Breast epithelium (tissue), 4 donors: Measurements from ENCODE around the gene MAMLD1. TPM values are rescaled to one million over a fixed set of nuclear protein-coding genes. Genes with fewer than 3 reads are reported as not detected.

Experiments used
- DNase-seq, 2 donors: peaks; one replicate each; pipeline ENCODE4 v3.0.0-alpha.2; 2019; ENCODE audit warnings: low spot score in 2 of 2
- H3K27ac ChIP-seq, 2 donors: fragments of 200-600 bp; sonication (generic) in 1 of 2; one replicate each; pipeline ENCODE4 v1.5.1; 2016 to 2019; ENCODE audit warnings: mild to moderate bottlenecking in 1 of 2
- H3K27me3 ChIP-seq, 2 donors: fragments of 200-600 bp; sonication (generic) in 1 of 2; one replicate each; pipeline versions ENCODE4 v1.5.1 to v1.6.0; 2017 to 2019; ENCODE audit warnings: control low read depth in 1 of 2, mild to moderate bottlenecking in 1 of 2
- H3K36me3 ChIP-seq: fragments of 200-600 bp; one replicate; pipeline ENCODE4 v1.5.1; 2019
- H3K4me1 ChIP-seq, 2 donors: fragments of 200-600 bp; sonication (generic); one replicate each; pipeline ENCODE4 v1.5.1; 2016 to 2019; ENCODE audit warnings: control low read depth in 1 of 2
- H3K4me3 ChIP-seq, 3 donors: fragments of 200-600 bp; sonication (generic); 1 replicate in 2 of 3; 2 replicates in 1 of 3; pipeline ENCODE4 v1.5.1; 2016 to 2019; ENCODE audit warnings: mild to moderate bottlenecking in 3 of 3, moderate library complexity in 2 of 3
- H3K9me3 ChIP-seq, 2 donors: fragments of 200-600 bp; sonication (generic) in 1 of 2; one replicate each; pipeline ENCODE4 v1.5.1; 2016 to 2019; ENCODE audit warnings: control low read depth in 1 of 2
- POLR2A ChIP-seq: fragments of 450-650 bp; IDR thresholded peaks from one replicate; pipeline ENCODE4 v1.6.1; 2016; ENCODE audit warnings: antibody characterized with exemption, mild to moderate bottlenecking, moderate library complexity
- POLR2AphosphoS5 ChIP-seq, 3 donors: sonication (generic); formaldehyde crosslinking; IDR thresholded peaks; one replicate each; pipeline ENCODE4 v1.6.1; 2017; ENCODE audit warnings: antibody characterized with exemption in 3 of 3
- intact Hi-C: fragments of 100-400 bp; cut with DNase I; formaldehyde crosslinking; loops from one replicate; pipeline ENCODE4 v1.15.1; 2023; ENCODE audit warnings: low total_unique reads
- total RNA-seq, 3 donors: library from RNA; depleted of rRNA; stranded (reverse); fragments of >200 nt; gene quantifications; one replicate each; pipeline ENCODE4 v1.1.0, GENCODE V29; 2016
- TF ChIP-seq, protein P1 (sequence below), 3 donors: fragments of 450-650 bp; IDR thresholded peaks; one replicate each; pipeline ENCODE4 v1.5.1; 2016 to 2017; ENCODE audit warnings: antibody characterized with exemption in 3 of 3, mild to moderate bottlenecking in 3 of 3, moderate library complexity in 3 of 3

MAMLD1 gene
- total RNA-seq, 3 donors from 2014 or later: 2.3 to 14.7 (median 2.8) TPM

DNA sequence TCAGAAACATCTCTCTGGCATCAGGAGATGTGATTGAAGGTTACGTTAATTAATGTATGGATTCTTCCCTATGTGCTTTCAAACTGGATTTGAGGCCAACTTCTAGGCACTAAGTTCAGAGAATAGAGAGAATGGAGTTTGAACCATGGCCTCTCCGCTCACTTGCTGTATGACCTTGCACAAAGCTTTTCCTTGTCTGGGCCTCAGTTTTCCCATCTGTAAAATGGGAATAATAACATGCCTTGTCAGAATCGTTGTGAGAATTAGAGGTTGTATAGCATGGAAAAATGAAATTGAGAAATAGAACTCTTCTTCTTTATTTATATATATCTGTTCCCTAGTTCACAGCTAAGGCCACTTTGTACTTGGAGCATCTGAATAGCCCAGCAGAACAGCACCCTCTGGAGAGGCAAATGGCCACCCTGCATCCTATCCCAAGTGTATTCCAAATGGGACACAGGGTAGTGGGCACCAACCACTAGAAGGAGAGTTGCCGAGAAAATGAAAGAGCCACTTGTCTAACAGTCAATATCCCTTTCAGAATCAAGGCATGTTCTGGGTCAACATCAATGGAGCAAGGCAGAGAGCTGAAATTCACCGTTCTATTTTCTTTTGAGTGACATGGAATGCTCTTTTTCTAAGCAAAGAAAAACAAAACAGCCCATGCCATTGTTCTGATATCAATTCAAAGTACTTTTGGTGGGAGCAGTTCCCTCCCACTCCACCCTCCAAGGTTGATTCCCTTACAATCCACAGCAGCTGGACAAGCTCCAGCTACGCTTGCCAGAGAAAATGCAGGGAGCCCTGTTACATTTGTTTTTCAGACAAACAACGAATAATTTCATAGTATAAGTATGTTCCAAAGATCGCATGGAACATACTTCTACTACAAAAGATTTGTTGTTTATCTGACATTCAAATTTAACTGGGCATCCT lies 182.0 kb downstream of the MAMLD1 start:
- DNase-seq: no peak
- Histone ChIP-seq H3K9me3 (no peaks in the 10 kb centered on the region), H3K27ac (no peak overlapping the region), H3K36me3 (no peaks in the 10 kb centered on the region), H3K4me3 (no peak overlapping the region), H3K4me1 (no peaks in the 10 kb centered on the region), H3K27me3 (peaks cover 0 to 24% of the 10 kb centered on the region in 2 donors)
- intact Hi-C loops: no loop called here
- TF ChIP-seq POLR2AphosphoS5 (IDR thresholded peaks at IDR 0.05): no peak

DNA sequence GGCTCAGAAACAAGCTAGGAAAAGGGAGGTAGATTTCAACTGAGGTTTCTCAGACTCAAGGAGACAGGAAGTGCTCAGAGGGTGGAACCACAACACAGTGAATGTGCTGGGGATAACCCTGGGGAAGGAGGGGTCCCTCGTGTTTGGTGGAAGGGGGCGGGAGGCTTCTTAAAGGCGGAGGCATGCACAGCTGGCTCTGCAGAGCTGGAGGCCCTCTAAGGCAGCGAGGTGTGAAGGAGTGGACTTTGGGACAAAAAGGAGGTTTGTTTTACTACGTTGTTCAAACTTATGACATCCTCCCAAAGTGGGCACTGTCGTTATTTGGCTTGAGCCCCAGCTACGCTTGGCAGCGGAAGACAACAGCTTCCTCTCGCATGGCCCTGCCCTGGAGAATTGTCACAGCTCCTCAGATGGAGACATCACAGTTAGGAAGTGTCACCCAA lies 183.6 kb downstream of the MAMLD1 start:
- no peaks in the 10 kb centered on the region for H3K36me3 ChIP-seq
- H3K27ac ChIP-seq: peak overlapping the region; percentile 73 to 87
- no peak overlapping the region for H3K4me3 ChIP-seq
- DNase-seq: no peak
- intact Hi-C loops: no loop called here
- H3K9me3 ChIP-seq: no peaks in the 10 kb centered on the region
- TF ChIP-seq POLR2A (no peak), POLR2AphosphoS5 (IDR thresholded peaks at IDR 0.05) (no peak)
- TF ChIP-seq, protein P1, sequence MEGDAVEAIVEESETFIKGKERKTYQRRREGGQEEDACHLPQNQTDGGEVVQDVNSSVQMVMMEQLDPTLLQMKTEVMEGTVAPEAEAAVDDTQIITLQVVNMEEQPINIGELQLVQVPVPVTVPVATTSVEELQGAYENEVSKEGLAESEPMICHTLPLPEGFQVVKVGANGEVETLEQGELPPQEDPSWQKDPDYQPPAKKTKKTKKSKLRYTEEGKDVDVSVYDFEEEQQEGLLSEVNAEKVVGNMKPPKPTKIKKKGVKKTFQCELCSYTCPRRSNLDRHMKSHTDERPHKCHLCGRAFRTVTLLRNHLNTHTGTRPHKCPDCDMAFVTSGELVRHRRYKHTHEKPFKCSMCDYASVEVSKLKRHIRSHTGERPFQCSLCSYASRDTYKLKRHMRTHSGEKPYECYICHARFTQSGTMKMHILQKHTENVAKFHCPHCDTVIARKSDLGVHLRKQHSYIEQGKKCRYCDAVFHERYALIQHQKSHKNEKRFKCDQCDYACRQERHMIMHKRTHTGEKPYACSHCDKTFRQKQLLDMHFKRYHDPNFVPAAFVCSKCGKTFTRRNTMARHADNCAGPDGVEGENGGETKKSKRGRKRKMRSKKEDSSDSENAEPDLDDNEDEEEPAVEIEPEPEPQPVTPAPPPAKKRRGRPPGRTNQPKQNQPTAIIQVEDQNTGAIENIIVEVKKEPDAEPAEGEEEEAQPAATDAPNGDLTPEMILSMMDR (IDR thresholded peaks at IDR 0.05): no peak
- H3K4me1 ChIP-seq: no peaks in the 10 kb centered on the region
- peaks cover 0 to 34% of the 10 kb centered on the region in 2 donors for H3K27me3 ChIP-seq

DNA sequence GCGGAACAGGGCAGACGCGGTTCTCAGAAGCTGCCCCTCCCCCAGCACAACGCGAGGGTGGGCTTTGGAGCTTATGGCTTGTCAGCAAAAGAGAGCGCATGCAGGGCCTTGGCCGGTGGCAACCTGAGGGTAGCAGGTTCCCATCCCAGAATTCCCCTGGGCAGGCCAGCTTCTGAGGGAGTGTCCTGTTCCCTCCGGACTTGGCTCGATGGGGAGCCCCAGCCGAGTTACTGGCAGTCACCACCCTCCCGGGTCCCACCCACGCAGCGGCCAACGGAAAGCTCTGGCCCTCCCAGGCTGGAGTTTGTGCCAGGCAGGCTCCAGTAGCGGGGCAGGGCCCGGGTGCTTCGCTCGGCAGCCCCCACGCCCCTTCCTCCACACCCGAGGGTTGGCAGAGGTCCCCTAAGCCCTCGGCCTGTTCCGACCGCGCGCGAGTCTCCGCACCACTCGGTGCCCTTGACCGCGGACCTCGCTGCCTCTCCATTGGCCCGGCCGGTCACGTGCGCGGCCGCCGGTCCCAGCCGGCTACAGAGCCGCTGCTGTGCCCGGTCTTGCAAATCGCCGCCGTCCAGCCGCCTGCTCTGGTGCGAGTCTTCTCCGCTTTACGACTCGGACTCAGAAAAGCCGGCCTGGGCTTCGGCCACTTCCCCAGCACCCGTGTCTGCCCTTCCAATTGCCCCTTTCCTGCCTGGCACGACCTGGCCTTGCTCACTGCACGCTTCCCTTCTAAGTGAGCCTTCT lies 184.4 kb downstream of the MAMLD1 start:
- DNase-seq: peak; percentile 41 to 62
- Histone ChIP-seq H3K27ac (peak overlapping the region; percentile 73 to 87), H3K27me3 (peaks cover 0 to 30% of the 10 kb centered on the region in 2 donors), H3K36me3 (no peaks in the 10 kb centered on the region), H3K4me3 (peak overlapping the region; percentile 29 to 70 (median 48)), H3K4me1 (no peaks in the 10 kb centered on the region), H3K9me3 (no peaks in the 10 kb centered on the region)
- intact Hi-C loops: no loop called here
- TF ChIP-seq POLR2AphosphoS5 (IDR thresholded peaks at IDR 0.05) (peak in 1 of 3 donors; percentile 26), POLR2A (no peak)
- TF ChIP-seq, protein P1 (IDR thresholded peaks at IDR 0.05): no peak

DNA sequence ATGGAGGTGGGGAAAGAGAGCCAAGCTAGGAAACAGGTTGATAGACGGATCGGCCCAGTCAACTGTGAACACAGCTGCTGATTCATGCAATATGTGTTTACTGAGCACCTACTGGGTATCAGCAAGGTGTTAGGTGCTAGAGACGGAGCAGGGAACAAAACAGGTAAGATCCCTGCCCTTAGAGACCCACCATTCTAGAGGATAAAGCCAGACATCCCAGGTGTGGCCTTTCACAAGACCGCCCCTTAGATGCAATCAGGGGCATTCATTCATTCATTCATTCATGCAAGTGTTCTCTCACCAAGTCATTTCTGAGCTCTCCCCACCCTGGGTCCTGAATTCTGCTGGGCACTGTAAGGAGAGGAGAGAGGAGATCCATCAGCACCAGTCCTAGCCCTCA lies 185.1 kb downstream of the MAMLD1 start:
- no peaks in the 10 kb centered on the region for H3K9me3 ChIP-seq
- H3K27me3 ChIP-seq: peaks cover 0 to 30% of the 10 kb centered on the region in 2 donors
- no peaks in the 10 kb centered on the region for H3K4me1 ChIP-seq
- intact Hi-C loops: no loop called here
- H3K4me3 ChIP-seq: peak overlapping the region in 2 of 3 donors; percentile 48 to 70
- peak overlapping the region; percentile 73 to 87 for H3K27ac ChIP-seq
- TF ChIP-seq, protein P1 (IDR thresholded peaks at IDR 0.05): no peak
- H3K36me3 ChIP-seq: no peaks in the 10 kb centered on the region
- DNase-seq: no peak

DNA sequence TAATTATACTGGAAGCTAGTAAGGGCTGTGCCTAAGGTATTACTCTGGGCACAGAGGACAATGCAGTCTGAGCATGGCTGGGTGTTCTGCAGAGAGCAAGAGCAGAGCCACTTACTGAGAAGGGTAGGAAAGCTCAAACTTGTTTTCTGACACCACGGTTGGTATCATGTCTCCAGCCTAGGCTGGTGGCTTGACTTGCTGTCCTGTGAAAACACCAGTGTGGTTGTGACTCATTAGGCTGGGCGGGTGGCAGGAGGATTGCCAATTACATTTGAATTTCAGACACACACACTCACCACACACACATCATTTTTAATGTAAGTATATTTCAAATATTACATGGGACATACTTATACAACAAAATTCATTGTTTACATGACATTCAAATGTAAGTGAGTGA lies 185.6 kb downstream of the MAMLD1 start:
- no peak overlapping the region for H3K27ac ChIP-seq
- no peaks in the 10 kb centered on the region for H3K36me3 ChIP-seq
- no peaks in the 10 kb centered on the region for H3K9me3 ChIP-seq
- H3K27me3 ChIP-seq: peaks cover 0 to 30% of the 10 kb centered on the region in 2 donors
- intact Hi-C loops: no loop called here
- DNase-seq: no peak
- TF ChIP-seq POLR2AphosphoS5 (IDR thresholded peaks at IDR 0.05): no peak
- TF ChIP-seq, protein P1 (IDR thresholded peaks at IDR 0.05): no peak
- H3K4me1 ChIP-seq: no peaks in the 10 kb centered on the region
- no peak overlapping the region for H3K4me3 ChIP-seq
